ENCODE results near the gene ATG9A.
"Not testable (repeated sequence)": the region's sequence is repeated elsewhere in the genome, so short reads cannot be mapped to it uniquely, and the experiment has no call there.

Gene ATG9A, protein sequence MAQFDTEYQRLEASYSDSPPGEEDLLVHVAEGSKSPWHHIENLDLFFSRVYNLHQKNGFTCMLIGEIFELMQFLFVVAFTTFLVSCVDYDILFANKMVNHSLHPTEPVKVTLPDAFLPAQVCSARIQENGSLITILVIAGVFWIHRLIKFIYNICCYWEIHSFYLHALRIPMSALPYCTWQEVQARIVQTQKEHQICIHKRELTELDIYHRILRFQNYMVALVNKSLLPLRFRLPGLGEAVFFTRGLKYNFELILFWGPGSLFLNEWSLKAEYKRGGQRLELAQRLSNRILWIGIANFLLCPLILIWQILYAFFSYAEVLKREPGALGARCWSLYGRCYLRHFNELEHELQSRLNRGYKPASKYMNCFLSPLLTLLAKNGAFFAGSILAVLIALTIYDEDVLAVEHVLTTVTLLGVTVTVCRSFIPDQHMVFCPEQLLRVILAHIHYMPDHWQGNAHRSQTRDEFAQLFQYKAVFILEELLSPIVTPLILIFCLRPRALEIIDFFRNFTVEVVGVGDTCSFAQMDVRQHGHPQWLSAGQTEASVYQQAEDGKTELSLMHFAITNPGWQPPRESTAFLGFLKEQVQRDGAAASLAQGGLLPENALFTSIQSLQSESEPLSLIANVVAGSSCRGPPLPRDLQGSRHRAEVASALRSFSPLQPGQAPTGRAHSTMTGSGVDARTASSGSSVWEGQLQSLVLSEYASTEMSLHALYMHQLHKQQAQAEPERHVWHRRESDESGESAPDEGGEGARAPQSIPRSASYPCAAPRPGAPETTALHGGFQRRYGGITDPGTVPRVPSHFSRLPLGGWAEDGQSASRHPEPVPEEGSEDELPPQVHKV

DNA sequence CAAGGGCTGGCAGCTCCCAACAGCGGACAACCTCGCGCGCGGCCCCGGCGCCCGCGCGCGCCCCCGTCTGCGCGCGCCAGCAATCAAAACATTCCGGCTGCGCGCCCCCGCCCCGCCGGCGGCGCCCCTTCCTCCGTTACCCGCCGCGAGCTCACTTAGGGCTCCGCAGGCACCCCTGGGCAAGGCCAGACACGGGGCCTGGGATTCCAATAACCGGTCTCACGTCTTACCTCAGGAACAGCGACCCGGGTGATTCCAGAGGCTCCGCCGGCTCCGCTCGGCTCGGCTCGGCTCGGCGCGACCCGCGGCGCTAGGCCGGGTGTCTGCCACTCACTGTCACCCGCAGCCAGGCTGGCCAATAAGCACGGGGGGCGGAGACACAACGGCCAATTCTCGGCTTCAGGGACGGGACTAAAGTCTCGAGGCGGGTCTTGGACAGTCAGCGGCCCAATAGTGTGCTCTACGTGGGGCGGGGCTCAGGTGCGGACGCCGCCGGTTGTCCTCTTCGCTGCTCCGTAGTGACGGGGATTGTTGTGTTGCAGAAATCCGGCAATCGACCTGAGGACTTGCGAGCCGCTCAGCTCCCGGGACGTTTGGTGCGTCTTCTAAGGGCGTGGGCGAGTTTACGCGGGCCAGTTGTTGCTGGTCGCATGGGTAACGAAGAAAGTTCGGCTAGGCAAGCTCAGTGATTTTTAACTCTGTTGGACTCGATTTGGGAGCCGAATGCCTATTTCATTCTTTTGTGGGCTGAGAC, at the start of gene ATG9A, which contains the start of gene ANKZF1:
TSS of gene ATG9A (minus strand) at position 332 of the 754 bp plus-strand sequence. CDS start 1,612 bp downstream, outside the sequence.
TSS of gene ANKZF1 (plus strand) at position 502 of the 754 bp plus-strand sequence. CDS start 452 bp downstream, outside the sequence.
- DNase-seq: peak; percentile 99

DNA sequence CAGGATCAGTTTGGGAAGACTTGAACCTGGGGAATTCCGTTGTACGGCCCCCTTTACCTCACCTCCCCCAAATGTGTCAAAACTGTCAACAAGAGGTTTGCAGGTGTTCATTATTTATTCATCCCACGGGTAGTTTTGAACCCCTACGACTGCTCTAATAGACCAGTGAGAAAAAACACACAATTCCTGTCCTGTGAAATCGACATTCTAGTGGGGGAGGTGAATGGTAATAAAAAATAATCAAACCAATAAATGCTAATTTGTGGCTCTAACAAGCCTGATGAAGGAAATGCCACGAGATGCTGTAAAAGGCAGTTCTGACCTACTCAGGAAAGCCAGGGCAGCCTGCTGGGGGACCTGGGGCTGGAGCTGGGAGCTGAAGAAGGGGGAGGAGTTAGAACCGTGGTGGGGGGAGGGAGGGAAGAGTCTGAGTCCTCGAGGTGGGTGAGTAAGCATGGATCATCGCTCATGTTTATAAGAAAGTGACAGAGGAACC, 49.3 kb upstream of the ATG9A start:
- DNase-seq: no peak

DNA sequence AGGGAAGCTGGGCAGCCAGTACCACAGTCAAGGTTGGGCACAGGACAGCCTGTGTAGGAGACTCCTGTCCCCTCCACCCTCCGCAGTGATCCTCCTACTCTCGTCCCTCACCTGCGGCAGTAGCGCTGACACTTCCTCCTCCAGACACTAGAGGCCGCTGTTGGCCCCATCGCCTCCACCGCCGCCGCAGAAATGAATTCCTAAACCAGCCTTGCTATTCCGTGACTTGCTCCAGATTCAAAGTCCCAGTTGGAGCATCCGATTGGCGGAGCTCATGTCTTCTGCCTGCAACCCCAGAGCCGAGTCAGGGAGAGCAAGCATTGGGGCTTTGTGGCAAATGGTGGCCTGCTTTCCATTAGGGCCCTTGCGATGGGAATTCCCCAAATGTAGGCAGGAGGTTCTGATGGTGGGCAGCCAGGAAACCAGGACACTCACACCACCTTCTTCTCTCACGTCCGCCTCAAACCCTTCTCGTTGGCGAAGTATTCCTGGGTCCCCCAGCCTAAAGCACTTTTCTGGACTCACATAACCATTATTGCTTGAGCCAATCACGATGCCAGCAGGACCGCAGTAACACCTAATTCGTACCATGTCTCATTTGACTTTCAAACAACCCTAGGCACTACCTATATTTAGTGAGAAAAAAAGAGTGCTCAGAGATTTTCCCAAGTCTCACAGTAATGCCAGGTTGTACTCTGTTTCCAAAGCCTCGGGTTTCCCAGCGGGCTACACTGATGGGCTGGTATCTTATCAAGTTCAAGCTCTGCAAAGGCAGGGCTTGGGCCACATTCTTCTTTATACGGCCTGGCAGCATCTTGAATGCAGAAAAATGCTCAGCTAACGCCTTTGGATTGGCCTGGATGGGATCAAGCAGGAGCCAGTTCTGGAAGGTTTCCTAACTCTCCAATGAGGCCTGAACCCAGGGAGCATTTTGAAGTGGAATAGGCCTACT, 48.5 kb upstream of the ATG9A start:
- peak; percentile 83 for DNase-seq

DNA sequence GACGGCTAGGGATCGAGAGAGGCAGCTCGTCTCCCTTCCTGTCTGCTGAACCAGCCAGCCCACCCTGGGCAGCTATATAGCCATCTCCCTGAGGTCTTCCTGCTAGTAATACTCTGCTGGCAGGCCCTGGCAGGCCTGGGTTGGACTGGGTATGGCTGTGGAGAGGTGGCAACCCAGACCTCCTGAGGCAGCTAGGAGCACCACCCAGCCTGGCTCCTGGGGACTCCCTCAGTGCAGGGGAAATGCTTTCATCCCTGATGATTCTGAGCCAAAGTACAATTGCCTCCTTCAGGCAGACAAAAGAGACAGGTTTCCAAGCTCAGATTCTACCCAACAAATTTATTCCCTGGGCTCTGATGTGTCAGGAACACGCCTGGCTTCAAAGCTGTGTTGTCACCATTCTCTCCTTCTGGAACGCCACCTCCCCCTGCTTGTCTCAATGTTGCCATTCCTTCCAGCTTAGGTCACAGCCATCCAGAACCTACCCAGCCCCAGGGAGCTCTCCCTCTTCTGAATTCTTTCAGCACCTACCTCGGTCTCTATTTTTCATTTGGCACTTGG, 45.0 kb upstream of the ATG9A start:
- no peak for DNase-seq

DNA sequence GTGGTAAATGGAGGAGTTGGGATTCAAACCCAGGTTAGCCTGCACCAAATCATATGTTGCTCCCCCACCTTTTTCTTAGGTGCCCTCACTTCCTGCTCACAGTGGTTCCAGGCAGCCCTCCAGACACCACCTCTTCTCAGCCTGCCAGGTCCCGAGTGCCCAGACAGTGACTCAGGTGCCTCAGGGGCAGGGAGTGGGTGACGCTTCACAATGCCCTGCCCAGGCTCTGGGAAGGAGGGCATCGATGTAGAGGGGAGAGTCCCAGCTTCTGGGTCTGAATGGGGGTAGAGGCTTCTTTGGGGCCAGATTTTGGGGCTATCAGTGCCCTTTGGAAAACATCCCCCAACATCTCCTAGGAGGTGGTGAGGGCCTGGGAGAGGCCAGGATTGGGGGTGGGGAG, 44.5 kb upstream of the ATG9A start:
- DNase-seq: no peak

DNA sequence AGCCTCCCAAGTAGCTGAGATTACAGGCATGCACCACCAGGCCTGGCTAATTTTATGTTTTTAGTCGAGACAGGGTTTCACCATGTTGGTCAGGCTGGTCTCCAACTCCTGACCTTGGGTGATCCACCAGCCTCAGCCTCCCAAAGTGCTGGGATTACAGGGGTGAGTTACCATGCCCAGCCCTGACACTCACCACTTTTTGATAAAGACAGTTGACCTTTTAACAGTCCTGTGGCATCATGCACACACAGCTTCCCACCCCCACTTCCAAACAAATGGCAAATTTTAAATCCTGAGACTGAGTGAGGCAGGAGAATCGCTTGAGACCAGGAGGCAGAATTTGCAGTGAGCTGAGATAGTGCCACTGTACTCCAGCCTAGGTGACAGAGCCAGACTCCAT, 43.6 kb upstream of the ATG9A start:
- DNase-seq: no peak

DNA sequence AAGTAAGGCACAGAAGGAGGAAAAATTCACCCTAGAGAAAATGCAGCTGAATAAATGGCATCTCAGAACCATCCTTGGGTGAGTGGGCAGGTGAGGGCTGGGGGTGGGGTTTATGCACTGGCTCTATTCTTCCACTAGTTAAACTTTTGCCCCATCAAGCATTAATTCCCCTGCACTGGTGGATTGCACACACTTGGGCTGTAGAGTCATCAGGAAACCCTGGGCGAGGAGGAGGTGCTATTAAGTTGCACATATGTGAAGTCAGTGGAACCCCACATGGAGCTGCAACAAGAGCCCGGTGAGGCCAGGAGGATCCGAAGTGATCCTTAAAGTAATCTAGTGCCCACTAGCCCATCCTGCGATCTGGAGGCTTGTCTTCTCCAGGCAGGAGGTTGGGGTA, 42.9 kb upstream of the ATG9A start:
- DNase-seq: no peak

DNA sequence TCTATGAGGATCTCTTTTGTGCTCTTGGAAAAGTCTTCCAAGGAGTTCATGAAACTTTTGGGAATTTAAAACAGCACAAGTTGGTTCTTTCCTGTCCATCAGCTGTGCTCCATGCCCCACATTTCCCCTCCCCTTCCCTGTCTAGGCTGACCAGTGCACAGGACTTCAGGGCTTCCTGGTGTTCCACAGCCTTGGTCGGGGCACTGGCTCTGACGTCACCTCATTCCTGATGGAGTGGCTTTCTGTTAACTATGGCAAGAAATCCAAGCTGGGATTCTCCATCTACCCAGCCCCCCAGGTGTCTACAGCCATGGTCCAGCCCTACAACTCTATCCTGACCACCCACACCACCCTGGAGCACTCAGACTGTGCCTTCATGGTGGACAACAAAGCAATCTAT, 41.6 kb upstream of the ATG9A start:
- DNase-seq: no peak

DNA sequence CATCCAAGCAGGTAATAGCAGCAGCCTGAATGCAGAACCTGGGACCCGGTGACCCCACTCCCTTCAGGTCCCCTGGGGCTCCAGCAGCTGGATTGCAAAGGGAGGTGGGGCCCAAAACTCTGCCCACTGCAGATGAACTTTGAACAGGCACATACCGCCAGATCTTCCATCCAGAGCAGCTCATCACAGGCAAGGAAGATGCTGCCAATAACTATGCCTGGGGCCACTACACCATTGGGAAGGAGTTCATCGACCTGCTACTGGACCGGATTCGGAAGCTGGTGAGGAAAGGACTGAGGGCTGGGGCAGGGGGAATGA, 40.6 kb upstream of the ATG9A start:
- no peak for DNase-seq

DNA sequence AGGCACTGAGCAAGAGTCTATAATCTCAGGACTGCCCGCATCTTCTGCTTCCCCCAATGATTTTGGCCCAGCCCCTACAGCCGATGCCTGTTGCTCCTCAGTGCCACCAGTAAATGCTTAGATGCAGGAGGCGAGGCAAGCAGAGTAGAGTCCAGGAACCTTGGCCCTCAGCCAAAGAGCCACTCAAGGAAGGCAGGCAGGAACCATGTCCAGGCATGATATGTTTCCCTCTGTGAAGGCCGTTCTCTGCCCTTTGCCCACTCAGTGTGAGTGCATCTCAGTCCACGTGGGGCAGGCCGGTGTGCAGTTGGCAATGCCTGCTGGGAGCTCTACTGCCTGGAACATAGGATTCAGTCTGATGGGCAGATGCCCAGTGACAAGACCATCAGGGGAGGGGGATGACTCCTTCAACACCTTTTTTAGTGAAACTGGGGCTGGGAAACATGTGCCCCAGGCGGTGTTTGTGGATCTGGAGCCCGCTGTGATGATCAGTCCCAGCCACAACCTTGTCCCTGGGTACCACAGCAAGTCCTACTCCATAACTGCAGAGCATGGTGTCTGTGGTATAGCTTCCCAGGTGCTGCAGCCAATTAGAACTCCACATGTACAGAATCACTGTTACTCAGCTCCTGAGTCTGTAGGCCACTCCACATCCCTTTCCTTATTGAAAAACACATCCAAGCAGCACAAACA, 40.1 kb upstream of the ATG9A start:
- no peak for DNase-seq

DNA sequence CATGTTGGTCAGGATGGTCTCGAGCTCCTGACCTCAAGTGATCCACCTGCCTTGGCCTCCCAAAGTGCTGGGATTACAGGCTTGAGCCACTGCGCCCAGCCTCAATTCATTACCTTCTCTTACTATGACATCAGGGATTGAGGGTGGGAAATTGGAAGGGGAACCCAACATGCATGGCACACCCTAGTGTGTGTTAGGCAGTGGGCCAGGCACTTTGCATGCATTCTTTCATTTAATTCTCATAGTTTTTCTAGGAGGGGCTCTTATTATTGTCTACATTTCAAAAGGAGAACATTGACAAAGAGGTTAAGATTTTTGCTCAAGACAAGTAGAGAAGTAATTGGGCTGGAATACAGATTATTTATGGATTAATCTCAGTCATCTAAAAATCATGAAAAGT, 38.9 kb upstream of the ATG9A start:
- no peak for DNase-seq

DNA sequence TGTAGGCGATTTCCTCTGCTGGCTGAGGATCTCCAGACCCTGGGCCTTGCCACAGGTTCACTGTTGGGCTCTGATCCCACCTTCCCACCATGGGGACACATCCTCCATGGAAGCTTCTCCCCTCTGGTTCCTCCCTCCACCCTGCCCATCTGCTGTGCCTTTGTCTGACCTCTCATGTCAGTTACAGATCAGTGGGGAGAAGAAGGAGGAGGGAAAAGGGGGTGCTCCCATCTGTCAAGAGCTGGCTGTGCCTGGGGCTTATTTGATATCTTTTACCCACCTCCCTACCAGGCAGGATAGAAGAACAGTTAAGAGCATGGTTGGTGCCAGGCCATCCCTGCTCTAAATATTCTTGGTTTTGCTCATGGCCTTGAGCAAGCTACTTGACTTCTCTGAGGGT, 37.5 kb upstream of the ATG9A start:
- no peak for DNase-seq

DNA sequence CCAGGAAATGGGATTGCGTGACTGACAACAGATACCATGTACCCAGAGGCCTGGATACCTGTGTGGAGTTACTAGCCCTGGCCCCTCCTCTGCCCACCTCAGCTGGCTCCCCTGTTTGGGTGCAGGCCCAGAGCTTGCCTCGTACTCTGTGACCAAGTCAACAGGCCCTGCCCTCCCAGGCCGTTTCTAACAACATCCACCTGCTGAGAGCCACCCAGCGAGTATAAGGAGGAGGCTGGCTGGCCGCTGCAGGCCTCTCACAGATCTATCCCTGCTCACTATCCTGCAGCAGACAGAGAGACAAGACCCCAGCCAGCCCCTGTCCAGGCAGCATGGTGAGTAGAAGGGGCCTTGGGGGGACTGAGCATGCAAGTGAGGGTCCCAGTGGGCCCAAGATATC, 36.8 kb upstream of the ATG9A start:
- no peak for DNase-seq

DNA sequence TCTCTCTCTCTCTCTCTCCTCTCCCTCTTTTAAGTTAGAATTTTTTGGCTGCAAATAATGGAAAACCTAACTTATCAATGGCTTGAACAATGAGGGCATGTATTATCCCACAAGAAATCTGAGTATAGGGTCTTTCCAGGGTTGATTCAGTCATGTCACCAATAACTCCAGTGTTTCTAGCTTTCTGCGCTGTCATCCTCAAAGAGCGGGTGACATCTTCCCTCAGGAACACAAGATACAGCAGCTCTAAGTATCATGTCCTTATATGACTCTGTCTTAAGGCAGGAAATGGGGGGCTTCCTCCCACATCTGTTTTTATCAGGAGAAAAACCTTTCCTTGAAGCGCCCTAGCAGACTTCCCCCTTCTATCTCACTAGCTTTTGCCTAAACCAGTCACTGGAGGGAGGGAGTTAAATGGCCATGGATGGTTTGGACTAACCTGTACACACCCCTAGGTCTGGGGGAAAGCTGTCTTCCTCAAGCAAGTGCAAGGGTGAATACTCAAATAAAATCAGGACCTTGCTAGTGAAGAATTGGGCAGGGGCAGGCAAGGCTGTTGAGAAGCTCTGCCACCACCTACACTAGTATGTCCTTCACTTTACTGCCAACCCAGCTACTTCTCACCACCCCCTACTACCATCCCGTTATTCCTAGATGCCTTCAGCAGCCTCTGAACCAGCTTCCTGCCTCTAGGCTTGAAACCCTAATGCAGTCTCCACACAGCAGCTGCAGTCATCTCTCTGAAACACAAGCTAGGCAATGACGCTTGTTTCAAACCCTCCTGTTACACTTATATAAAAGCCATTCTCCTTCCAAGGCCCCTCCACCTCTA, 31.8 kb upstream of the ATG9A start:
- no peak for DNase-seq

DNA sequence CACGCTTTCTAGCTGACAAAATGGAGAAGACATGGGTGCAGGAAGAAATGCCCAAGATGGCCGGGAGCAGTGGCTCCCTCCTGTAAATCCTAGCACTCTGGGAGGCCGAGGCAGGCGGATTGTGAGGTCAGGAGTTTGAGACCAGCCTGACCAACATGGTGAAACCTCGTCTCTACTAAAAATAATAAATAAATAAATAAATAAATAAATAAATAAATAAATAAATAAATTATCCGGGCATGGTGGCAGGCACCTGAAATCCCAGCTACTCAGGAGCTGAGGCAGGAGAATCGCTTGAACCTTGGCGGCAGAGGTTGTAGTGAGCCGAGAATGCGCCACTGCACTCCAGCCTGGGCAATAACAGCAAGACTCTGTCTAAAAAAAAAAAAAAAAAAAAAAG, 29.5 kb upstream of the ATG9A start:
- not testable (repeated sequence) for DNase-seq

DNA sequence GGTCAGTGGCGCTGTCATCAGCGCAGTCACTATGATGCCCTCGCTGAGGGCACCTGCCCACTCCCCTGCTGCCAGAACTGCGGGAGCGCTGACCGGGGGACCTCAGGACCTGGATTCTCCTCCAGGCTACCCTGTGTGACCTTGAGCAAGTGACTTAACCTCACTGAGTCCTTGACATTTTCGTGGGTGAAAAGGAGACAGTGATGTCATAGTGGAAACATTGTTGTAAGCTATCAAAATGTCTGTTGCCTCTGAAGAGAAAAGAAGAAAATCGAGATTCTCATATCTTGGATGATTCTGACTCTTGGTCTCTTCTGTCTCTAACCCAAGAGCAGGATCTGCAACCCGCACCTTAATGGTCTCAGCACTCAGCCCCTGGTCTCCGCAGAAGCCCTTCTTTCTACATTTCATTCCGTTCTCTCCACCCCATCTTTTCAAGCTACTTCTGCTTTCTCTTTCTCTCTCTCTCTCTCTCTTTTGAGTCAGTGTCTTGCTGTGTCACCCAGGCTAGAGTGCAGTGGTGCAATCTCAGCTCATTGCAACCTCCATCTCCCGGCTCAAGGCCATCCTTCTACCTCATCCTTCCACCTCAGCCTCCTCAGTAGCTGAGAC, 25.3 kb upstream of the ATG9A start:
- DNase-seq: peak; percentile 49

DNA sequence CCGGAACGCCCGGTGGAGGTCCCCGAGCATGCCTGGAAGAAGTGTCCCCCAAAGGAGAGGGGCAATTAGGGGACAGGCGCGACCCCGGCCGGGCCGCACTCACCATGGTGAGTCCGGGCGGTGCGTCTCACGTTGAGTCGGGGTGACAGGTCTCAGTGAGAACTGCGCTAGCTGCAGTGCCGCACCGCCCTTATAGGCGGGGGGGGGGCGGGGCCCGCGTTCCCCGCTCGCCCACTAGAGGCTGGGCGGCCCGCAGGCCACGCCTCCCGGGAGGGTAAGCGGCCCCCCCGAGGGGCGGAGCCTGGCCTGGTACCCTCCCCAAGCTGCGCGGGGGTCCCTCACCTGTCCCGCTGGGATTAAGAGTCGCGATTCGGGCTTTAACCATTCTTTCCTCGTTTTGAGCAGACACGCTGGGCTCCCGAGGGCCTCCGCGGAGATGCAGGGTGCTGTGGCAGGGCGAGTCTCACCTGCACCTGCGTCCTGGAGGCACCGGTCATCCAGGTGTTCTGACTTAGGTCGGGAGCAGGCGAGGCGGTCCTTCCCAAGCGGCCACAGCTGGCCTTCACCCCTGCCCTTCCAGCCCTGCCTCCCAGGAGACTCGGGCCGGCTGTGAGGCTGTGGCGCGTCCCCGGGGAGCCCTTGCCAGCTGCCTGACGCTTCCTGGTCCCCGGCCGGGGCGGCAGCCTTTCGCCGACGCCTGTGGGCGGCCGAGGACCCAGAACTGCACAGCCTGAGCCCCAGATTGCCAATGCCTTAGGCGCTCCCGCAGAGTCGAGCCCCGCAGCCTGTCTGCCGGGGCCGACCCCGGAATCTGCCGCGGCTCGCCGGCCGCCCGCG, 24.5 kb upstream of the ATG9A start, which contains the start of gene TUBA4A:
TSS of gene TUBA4A (minus strand) at position 166 of the 837 bp plus-strand sequence. CDS start at position 106, 60 bp downstream.
- peak; percentile 93 for DNase-seq
